Right lobe of liver (tissue), 6 donors: ENCODE measurements around the gene PRSS33. TPM values are rescaled to one million over a fixed set of nuclear protein-coding genes. Genes with fewer than 3 reads are reported as not detected.

ENCODE experiments used
- ATAC-seq, 4 donors: fragments of 200-7000 bp; cut with Tn5 transposase; one replicate each; pipeline ENCODE4 v1.9.1; 2020; ENCODE audit warnings: mild to moderate bottlenecking in 4 of 4, moderate library complexity in 4 of 4
- DNase-seq, 3 donors: peaks; one replicate each; pipeline ENCODE4 v3.0.0-alpha.2; 2020
- H3K27ac ChIP-seq, 3 donors: fragments of 200-600 bp; one replicate each; pipeline ENCODE4 v1.8.0; 2022
- H3K27me3 ChIP-seq, 2 donors: fragments of 200-600 bp; one replicate each; pipeline ENCODE4 v1.8.0; 2022
- H3K36me3 ChIP-seq, 4 donors: fragments of 200-600 bp; sonication (generic) in 1 of 4; one replicate each; pipeline versions ENCODE4 v1.5.1 to v1.8.0; 2017 to 2022; ENCODE audit warnings: control low read depth in 1 of 4
- H3K4me1 ChIP-seq, 4 donors: fragments of 200-600 bp; sonication (generic) in 1 of 4; one replicate each; pipeline versions ENCODE4 v1.5.1 to v1.8.0; 2017 to 2022; ENCODE audit warnings: control low read depth in 1 of 4
- H3K4me3 ChIP-seq, 3 donors: fragments of 200-600 bp; one replicate each; pipeline ENCODE4 v1.8.0; 2022
- H3K9me3 ChIP-seq, 4 donors: fragments of 200-600 bp; sonication (generic) in 1 of 4; one replicate each; pipeline versions ENCODE4 v1.5.1 to v1.8.0; 2017 to 2022; ENCODE audit warnings: control low read depth in 1 of 4
- POLR2A ChIP-seq: fragments of 450-650 bp; IDR thresholded peaks from one replicate; pipeline ENCODE4 v1.6.1; 2017; ENCODE audit warnings: antibody characterized with exemption, mild to moderate bottlenecking
- WGBS: methylation state at CpG from one replicate; pipeline ENCODE4 v1.1.6; 2018; ENCODE audit warnings: low coverage, low lambda C conversion rate; ENCODE audit not compliant: insufficient coverage; ENCODE audit errors: missing lambda C conversion rate; 5-methylcytosine and 5-hydroxymethylcytosine counted together
- intact Hi-C, 2 donors: fragments of 100-400 bp; cut with DNase I; formaldehyde crosslinking; loops; one replicate each; pipeline versions ENCODE4 v1.11.2 to v1.14.1; 2022
- total RNA-seq, 6 experiments: library from RNA; depleted of rRNA in 2 of 6; stranded (reverse); fragments of >200 nt in 2 of 6; fragmentation: NEBNext Ultra II Directional in 3 of 6; extraction: Animal tissue kit (Norgen Biotek cat#: 25700) in 3 of 6; gene quantifications; one replicate each; pipeline versions ENCODE4 v1.1.0 to v1.2.4, GENCODE V29; 2016 to 2023
- TF ChIP-seq, protein P1 (sequence below), 4 donors: fragments of 200-600 bp in 3 of 4; fragments of 450-650 bp in 1 of 4; IDR thresholded peaks; one replicate each; pipeline versions ENCODE4 v1.5.1 to v1.8.0; 2016 to 2022; ENCODE audit warnings: antibody characterized with exemption in 4 of 4, mild to moderate bottlenecking in 2 of 4
- donor health status: DM: no; HTN: yes; CAD: no.
- donor health status: DM: no; HTN: no; CAD: no.
- donor health status: DM: no; HTN: no; CAD: no.
- donor health status: DM: no; HTN: yes; CAD: no.
- donor health status: DM: no; HTN: yes; CAD: no.

PRSS33 gene
- total RNA-seq, 6 experiments from 2014 or later: not detected

DNA sequence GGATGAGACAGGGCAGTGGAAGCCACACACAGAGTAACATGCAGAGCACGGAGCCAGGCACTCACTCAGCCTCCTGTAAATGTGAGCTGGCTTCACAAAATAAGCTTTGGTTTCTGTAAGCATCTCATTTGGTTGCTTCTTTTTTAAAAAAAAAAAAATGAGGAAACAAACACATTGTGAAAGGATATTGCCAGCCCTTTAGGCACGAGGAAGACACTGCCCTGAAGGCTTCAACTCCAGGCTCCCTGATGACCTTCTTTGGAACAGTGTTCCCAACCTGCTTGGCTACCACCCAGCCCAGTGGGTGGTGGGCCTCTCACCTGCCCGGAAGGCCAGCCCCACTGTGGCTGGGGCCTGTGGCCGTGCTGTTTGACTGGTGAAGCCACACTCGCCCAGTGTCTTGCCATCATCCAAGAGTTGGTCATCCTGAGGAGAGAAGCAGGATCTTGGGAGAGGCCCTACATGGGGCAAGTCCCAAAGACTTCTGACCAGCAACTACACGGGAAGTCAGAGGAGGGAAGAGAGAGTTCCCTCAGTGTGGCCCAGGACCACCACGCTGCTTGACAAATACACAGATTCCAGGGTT lies 12.1 kb downstream of the PRSS33 start:
- Histone ChIP-seq H3K9me3 (no peaks in the 10 kb centered on the region), H3K4me3 (no peak overlapping the region), H3K4me1 (peaks cover 0 to 16% (median 3%) of the 10 kb centered on the region in 4 donors), H3K27me3 (no peaks in the 10 kb centered on the region), H3K27ac (no peak overlapping the region), H3K36me3 (peaks cover 0 to 40% (median 14%) of the 10 kb centered on the region in 4 donors)
- TF ChIP-seq POLR2A: no peak
- TF ChIP-seq, protein P1, sequence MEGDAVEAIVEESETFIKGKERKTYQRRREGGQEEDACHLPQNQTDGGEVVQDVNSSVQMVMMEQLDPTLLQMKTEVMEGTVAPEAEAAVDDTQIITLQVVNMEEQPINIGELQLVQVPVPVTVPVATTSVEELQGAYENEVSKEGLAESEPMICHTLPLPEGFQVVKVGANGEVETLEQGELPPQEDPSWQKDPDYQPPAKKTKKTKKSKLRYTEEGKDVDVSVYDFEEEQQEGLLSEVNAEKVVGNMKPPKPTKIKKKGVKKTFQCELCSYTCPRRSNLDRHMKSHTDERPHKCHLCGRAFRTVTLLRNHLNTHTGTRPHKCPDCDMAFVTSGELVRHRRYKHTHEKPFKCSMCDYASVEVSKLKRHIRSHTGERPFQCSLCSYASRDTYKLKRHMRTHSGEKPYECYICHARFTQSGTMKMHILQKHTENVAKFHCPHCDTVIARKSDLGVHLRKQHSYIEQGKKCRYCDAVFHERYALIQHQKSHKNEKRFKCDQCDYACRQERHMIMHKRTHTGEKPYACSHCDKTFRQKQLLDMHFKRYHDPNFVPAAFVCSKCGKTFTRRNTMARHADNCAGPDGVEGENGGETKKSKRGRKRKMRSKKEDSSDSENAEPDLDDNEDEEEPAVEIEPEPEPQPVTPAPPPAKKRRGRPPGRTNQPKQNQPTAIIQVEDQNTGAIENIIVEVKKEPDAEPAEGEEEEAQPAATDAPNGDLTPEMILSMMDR (IDR thresholded peaks at IDR 0.05): no peak
- ATAC-seq: no peak
- 70% methylated on average over 3 of the region's 7 CpGs for WGBS
- intact Hi-C loops: no loop called here
- no peak for DNase-seq

DNA sequence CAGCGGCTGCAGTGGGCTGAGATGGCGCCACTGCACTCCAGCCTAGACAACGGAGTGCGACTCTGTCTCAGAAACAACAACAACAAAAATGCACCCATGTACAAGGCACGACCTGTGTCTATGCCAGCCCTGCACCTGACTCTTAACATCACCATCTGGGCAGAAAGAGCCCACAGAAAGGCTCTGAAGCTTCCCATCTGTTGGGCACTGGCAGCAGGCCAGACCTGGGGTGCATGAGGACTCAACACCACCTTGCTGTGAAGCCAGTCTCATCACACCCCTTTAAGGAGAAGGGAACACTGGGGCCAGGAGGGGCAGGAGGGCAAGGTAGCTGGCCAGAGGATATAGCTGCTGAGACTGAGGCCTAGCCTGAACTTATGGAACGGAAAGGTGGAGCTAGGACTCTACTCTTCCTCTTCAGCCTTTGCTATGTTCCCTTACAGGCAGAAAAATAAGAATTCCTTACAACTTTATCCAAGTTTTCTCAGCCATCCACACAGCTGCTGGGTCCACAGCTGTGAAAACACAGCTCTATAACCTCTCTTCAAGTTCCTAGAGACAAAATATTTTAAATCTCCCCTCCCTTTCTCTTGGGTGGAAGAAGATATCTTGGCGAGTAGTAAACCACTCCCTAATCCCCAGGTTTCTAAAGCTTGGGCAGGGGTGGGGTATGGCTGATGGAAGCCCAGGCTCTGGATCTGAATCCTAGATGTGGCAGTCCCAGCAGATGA lies 13.0 kb downstream of the PRSS33 start:
- Histone ChIP-seq H3K4me1 (peaks cover 0 to 16% (median 3%) of the 10 kb centered on the region in 4 donors), H3K4me3 (no peak overlapping the region), H3K9me3 (no peaks in the 10 kb centered on the region), H3K27ac (no peak overlapping the region), H3K27me3 (no peaks in the 10 kb centered on the region), H3K36me3 (peaks cover 0 to 49% (median 20%) of the 10 kb centered on the region in 4 donors)
- ATAC-seq (no peak), DNase-seq (no peak)
- 68% methylated on average over 4 of the region's 7 CpGs for WGBS
- TF ChIP-seq, protein P1 (IDR thresholded peaks at IDR 0.05): no peak
- no peak for TF ChIP-seq POLR2A
- intact Hi-C loops: no loop called here

DNA sequence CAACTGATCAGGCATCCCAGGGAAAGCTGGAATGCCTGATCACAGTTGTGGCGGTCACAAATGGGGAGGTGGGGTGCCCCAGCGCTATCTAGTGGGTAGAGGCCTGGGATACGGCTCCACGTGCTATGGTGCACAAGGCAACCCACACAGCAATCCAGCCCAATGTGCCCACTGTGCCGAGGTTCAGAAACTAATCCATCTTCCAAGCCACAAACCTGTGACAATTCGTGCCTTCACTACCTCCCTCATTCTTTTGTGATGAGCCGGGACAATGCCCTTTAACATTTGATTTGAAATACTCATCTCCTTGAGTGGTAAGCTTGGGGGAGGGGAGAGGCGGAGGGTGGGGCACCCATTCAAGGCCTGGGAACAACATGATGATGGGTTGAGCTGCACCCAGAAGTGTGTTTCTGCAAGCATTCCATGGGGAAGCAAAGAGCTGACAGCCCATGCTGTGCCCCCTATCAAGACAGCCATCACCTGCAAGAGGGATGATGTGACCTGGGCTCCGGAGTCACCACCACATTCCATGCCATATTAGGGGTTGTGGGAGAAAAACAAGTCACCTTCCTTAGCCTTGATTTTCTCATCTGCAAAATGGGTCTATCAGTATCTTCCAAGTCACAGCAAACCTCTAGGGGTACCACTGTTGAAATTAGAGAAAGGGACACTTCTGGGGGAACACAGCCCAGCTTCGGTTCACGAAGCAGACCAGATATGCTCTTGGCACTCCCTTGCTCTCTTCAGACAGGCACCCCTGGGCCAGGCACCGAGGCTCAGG lies 14.0 kb downstream of the PRSS33 start:
- H3K4me3 ChIP-seq: no peak overlapping the region
- H3K9me3 ChIP-seq: no peaks in the 10 kb centered on the region
- DNase-seq: no peak
- WGBS: 90% methylated on average over 6 of the region's 12 CpGs
- peaks cover 0 to 12% (median 3%) of the 10 kb centered on the region in 4 donors for H3K4me1 ChIP-seq
- H3K27me3 ChIP-seq: no peaks in the 10 kb centered on the region
- TF ChIP-seq POLR2A: no peak
- TF ChIP-seq, protein P1 (IDR thresholded peaks at IDR 0.05): no peak
- intact Hi-C loops: no loop called here
- no peak overlapping the region for H3K27ac ChIP-seq
- H3K36me3 ChIP-seq: peaks cover 0 to 58% (median 27%) of the 10 kb centered on the region in 4 donors
- ATAC-seq: no peak

DNA sequence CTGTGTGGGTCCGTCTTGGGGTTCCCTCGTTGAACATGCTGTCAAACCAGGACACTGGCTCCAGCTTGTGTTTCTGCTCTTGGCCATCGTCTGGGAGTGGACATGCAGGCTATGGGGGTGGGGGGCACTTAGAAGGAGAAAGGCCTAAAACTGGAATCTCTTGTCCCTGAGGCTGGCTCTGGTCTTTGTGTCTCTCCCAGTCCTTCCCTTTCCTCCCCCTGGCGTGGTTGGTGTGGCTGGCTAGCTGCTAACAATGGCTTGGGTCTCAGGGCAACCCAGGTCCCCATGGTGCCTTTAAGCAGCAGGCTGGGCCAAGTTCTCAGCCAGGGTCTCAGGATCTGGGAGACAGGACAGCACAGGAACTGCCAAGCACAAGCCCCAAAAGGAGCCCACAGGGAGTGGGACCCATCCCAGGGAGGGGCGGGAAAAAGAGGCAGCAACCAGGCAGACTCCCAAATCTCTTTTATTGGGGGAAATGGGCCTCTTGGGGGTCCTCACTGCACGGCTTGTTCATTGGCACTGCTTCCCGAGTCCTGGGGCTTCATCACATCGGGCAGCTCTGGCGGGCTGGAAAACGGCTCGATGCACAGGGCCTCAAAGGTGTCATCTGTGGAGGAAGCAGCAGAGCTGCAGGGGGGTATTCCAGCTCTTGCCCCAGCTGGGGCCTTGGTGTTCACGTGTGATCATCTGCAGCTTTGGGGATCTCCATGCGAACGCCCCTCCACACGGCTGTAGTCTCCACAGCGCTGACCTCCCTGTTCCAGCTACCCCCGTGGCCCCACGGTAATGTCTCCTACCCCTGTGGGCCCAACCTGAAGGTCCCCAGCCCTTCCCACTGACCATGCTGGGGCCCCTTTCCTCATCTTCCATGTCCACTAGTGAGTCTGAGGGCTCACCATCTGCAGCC lies 15.6 kb downstream of the PRSS33 start:
- H3K36me3 ChIP-seq: peaks cover 0 to 75% (median 40%) of the 10 kb centered on the region in 4 donors
- ATAC-seq (no peak), DNase-seq (no peak)
- H3K9me3 ChIP-seq: no peaks in the 10 kb centered on the region
- no peak overlapping the region for H3K4me3 ChIP-seq
- peaks cover 0 to 8% (median 3%) of the 10 kb centered on the region in 4 donors for H3K4me1 ChIP-seq
- WGBS: 87% methylated on average over 3 of the region's 18 CpGs
- no peak overlapping the region for H3K27ac ChIP-seq
- no peaks in the 10 kb centered on the region for H3K27me3 ChIP-seq
- intact Hi-C loops: no loop called here
- TF ChIP-seq, protein P1 (IDR thresholded peaks at IDR 0.05): no peak
- no peak for TF ChIP-seq POLR2A
